ENCODE data around the gene FOXP2.

GRCh38 chr7:114670676-114671075 is 256.1 kb downstream of the FOXP2 start:
- TF ChIP-seq CTCF (IDR thresholded peaks at IDR 0.05) (no peak), EP300 (IDR thresholded peaks at IDR 0.05) (no peak)
